ENCODE data around the gene LRCH1. TPM values are rescaled to one million over a fixed set of nuclear protein-coding genes. Genes with fewer than 3 reads are reported as not detected.

The LRCH1 gene
- total and polyA plus RNA-seq, 10 of the 15 experiments (the other 5 are each of a cell fraction or from before 2014, with no cell fraction given), result 5.3 to 48.9 (median 14.4) TPM

DNA sequence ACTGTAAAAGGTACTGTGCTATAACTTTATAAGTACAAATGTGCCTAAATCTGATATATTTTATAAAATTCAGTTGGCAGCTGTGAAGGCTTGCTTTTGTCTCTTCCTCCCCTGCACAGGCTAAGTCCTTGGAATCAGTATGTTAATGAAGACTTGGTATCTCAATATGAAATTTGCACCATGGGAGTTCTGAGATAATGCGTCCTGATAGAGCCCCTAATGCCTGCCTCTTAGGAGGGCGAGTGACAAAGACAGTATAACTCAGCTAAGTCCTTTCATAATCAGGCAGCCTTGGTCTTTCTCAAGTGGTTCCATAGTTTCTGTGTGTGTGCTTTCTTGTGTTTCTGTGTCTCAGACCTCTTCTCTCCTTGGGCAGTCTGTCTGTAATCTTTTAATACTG lies 14.7 kb downstream of the LRCH1 start:
- Histone ChIP-seq H3K4me2 (ENCODE audit: control insufficient read depth, insufficient read depth) (no peak overlapping the region), H3K4me1 (ENCODE audit: control insufficient read depth, insufficient read depth, low read length) (peaks cover 35% of the 10 kb centered on the region), H4K20me1 (ENCODE audit: control insufficient read depth, insufficient read depth) (peaks cover 10% of the 10 kb centered on the region), H2AFZ (ENCODE audit: control insufficient read depth, low read depth, low read length) (no peak overlapping the region), H3K27ac (ENCODE audit: control insufficient read depth, insufficient read depth) (no peak overlapping the region), H3K27me3 (replicated peaks in 1 of 2; ENCODE audit: control insufficient read depth in 2 of 2, insufficient read depth in 2 of 2, low read length in 1 of 2) (no peaks in the 10 kb centered on the region), H3K9ac (ENCODE audit: control insufficient read depth, insufficient read depth, low read length) (no peak overlapping the region), H3K36me3 (ENCODE audit: control insufficient read depth in 2 of 2, insufficient read depth in 2 of 2, low read length in 1 of 2) (peaks cover 0 to 5% of the 10 kb centered on the region in 2 experiments; a peak in 2 of 4 replicates), H3K9me3 (replicated peaks; ENCODE audit: control insufficient read depth, insufficient read depth, low read length) (no peaks in the 10 kb centered on the region; the same call in 2 of the 3 replicates), H3K4me3 (no peak overlapping the region), H3K79me2 (ENCODE audit: control insufficient read depth, insufficient read depth, low read length) (peaks cover 99% of the 10 kb centered on the region)
- ChIA-PET RAD21 (ENCODE audit: unreplicated experiment) (interaction anchor here (0.7 to 3.2 kb wide), 4 partner anchors 9 to 27 kb away, joined by 3 to 21 read pairs (median 4); no protein-coding TSS in a partner anchor), CTCF (no interaction called here), SMC1A (ENCODE audit: uncharacterized antibody, unreplicated experiment) (interaction anchor here (2.9 to 30.5 kb wide), 5 partner anchors 7 to 43 kb away, joined by 10 to 367 read pairs (median 35); no protein-coding TSS in a partner anchor), POLR2A (interaction anchor here (1.7 to 3.4 kb wide), 2 partner anchors 10 to 12 kb away, joined by 5 to 27 read pairs; no protein-coding TSS in a partner anchor)
- TF ChIP-seq, protein P1, sequence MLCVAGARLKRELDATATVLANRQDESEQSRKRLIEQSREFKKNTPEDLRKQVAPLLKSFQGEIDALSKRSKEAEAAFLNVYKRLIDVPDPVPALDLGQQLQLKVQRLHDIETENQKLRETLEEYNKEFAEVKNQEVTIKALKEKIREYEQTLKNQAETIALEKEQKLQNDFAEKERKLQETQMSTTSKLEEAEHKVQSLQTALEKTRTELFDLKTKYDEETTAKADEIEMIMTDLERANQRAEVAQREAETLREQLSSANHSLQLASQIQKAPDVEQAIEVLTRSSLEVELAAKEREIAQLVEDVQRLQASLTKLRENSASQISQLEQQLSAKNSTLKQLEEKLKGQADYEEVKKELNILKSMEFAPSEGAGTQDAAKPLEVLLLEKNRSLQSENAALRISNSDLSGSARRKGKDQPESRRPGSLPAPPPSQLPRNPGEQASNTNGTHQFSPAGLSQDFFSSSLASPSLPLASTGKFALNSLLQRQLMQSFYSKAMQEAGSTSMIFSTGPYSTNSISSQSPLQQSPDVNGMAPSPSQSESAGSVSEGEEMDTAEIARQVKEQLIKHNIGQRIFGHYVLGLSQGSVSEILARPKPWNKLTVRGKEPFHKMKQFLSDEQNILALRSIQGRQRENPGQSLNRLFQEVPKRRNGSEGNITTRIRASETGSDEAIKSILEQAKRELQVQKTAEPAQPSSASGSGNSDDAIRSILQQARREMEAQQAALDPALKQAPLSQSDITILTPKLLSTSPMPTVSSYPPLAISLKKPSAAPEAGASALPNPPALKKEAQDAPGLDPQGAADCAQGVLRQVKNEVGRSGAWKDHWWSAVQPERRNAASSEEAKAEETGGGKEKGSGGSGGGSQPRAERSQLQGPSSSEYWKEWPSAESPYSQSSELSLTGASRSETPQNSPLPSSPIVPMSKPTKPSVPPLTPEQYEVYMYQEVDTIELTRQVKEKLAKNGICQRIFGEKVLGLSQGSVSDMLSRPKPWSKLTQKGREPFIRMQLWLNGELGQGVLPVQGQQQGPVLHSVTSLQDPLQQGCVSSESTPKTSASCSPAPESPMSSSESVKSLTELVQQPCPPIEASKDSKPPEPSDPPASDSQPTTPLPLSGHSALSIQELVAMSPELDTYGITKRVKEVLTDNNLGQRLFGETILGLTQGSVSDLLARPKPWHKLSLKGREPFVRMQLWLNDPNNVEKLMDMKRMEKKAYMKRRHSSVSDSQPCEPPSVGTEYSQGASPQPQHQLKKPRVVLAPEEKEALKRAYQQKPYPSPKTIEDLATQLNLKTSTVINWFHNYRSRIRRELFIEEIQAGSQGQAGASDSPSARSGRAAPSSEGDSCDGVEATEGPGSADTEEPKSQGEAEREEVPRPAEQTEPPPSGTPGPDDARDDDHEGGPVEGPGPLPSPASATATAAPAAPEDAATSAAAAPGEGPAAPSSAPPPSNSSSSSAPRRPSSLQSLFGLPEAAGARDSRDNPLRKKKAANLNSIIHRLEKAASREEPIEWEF (IDR thresholded peaks at IDR 0.05; ENCODE audit: insufficient replicate concordance, low read depth, low read length), result no peak
- no peak for TF ChIP-seq TCF12 (IDR thresholded peaks at IDR 0.05; ENCODE audit: low read depth, low read length)
- TF ChIP-seq CHD4 (IDR thresholded peaks at IDR 0.05), result no peak
- TF ChIP-seq MTA2 (IDR thresholded peaks at IDR 0.05; ENCODE audit: low read depth), result no peak
- TF ChIP-seq NFXL1 (IDR thresholded peaks at IDR 0.05; ENCODE audit: borderline replicate concordance), result no peak
- TF ChIP-seq, protein P2, sequence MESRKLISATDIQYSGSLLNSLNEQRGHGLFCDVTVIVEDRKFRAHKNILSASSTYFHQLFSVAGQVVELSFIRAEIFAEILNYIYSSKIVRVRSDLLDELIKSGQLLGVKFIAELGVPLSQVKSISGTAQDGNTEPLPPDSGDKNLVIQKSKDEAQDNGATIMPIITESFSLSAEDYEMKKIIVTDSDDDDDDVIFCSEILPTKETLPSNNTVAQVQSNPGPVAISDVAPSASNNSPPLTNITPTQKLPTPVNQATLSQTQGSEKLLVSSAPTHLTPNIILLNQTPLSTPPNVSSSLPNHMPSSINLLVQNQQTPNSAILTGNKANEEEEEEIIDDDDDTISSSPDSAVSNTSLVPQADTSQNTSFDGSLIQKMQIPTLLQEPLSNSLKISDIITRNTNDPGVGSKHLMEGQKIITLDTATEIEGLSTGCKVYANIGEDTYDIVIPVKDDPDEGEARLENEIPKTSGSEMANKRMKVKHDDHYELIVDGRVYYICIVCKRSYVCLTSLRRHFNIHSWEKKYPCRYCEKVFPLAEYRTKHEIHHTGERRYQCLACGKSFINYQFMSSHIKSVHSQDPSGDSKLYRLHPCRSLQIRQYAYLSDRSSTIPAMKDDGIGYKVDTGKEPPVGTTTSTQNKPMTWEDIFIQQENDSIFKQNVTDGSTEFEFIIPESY (IDR thresholded peaks at IDR 0.05), result no peak
- TF ChIP-seq SIN3A (IDR thresholded peaks at IDR 0.05; ENCODE audit: low read depth, low read length), result no peak
- TF ChIP-seq FOXM1 (IDR thresholded peaks at IDR 0.05; ENCODE audit: low read depth, low read length), result no peak
- no peak for TF ChIP-seq NR2F1 (conservative IDR thresholded peaks at IDR 0.05)
- TF ChIP-seq HDGF (IDR thresholded peaks at IDR 0.05), result no peak
- TF ChIP-seq ETV6 (conservative IDR thresholded peaks at IDR 0.05 in 1 of 2, IDR thresholded peaks at IDR 0.05 in 1 of 2; ENCODE audit: borderline replicate concordance in 1 of 2, low read depth in 1 of 2), result no peak
- TF ChIP-seq SP1 (IDR thresholded peaks at IDR 0.05; ENCODE audit: low read depth, low read length), result no peak
- TF ChIP-seq SKIL (IDR thresholded peaks at IDR 0.05; ENCODE audit: low read depth, poor library complexity, severe bottlenecking), result no peak
- TF ChIP-seq EGR1 (IDR thresholded peaks at IDR 0.05; ENCODE audit: borderline replicate concordance in 1 of 2, low read depth in 2 of 2, low read length in 2 of 2), result no peak
- no peak for TF ChIP-seq GABPA (IDR thresholded peaks at IDR 0.05; ENCODE audit: low read depth)
- TF ChIP-seq SMC3 (IDR thresholded peaks at IDR 0.05; ENCODE audit: borderline replicate concordance, low read length), result no peak
- intact Hi-C loops (cut with micrococcal nuclease; ENCODE audit: unreplicated experiment), result no loop called here
- 89% methylated on average over 2 of the region's 2 CpGs for WGBS (ENCODE audit: insufficient coverage, insufficient replicate concordance, low lambda C conversion rate, missing lambda C conversion rate)
- in situ Hi-C loops (cut with MboI), result no loop called here
- BruUV-seq (replicated peaks), result no TSS peak
- no peak for DNase-seq (ENCODE audit: low read depth, low spot score)
- no peak for ATAC-seq
- FAIRE-seq, result no peak

All from GM12878 (cell line).